ENCODE data around the gene BCL11B. TPM values are rescaled to one million over a fixed set of nuclear protein-coding genes. Genes with fewer than 3 reads are reported as not detected.

Gene BCL11B
- total and polyA plus RNA-seq, 2 donors: 0.27 to 1.3 TPM

GRCh38 chr14:99164712-99165111 is 107.3 kb downstream of the BCL11B start:
- Histone ChIP-seq H3K27ac (ENCODE audit: low read depth) (no peak overlapping the region), H3K4me3 (ENCODE audit: low read depth, low read length) (no peak overlapping the region), H3K4me1 (ENCODE audit: insufficient read depth) (no peaks in the 10 kb centered on the region), H3K36me3 (ENCODE audit: insufficient read depth) (no peaks in the 10 kb centered on the region)
- no peak for DNase-seq (ENCODE audit: extremely low spot score)
- WGBS: 50% methylated on average over 5 of the region's 5 CpGs

- no peak for DNase-seq (ENCODE audit: extremely low spot score)
- Histone ChIP-seq H3K4me1 (ENCODE audit: insufficient read depth) (no peaks in the 10 kb centered on the region), H3K27ac (ENCODE audit: low read depth) (no peak overlapping the region), H3K4me3 (ENCODE audit: low read depth, low read length) (no peak overlapping the region), H3K36me3 (ENCODE audit: insufficient read depth) (no peaks in the 10 kb centered on the region)
- WGBS: 89% methylated on average over 3 of the region's 3 CpGs
These were observed 108.6 kb downstream of the BCL11B start for GRCh38 chr14:99163446-99163845.

DNA sequence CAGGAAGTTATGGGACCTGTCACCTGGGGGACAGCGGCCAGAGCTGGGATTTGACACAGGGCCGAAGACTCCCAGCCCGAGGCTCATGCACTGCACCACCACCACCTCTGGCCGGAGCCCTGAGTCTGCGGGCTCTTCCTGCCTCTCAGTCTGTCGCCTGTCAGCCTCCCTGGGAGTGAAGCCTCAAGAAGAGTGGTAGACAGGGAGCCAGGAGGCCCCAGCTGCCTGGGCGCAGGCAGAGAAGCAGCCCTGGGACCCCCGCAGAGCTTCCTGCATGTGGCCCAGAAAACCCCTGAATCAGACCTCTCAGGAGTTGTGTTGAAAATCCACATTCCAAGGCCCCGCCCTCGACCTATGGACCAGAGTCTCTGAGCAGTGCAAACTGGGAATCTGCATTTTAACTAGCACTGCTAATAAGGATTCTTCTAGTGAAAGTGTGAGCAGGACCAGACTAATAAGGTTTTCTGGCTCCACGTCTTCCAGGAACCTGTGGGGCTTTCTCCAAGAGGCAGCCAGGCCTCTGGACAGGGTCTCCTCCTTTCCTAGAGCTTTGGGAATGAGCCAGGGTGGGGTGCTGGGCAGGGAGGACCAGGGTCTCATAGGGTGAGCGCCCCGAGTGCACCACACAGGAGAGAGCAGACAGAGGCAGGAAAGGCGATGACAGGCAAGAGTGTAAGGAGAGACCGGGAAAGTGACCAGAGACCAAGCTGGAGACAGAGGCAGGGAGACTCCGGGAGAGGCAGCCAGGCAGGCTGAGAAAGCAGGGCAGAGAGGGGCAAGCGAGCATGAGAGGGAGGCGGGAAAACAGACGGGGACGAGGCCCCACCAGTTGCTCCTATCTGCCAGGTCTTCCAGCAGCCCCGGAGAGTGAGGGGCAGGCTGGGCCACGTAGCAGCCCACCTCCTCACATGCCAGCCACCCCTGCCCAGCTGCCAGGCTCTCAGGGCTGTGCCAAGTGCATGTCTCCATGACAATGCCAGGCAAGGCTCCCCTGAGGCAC is 112.4 kb downstream of the BCL11B start:
- no peak overlapping the region for H3K4me3 ChIP-seq (ENCODE audit: low read depth, low read length)
- no peak for DNase-seq (ENCODE audit: extremely low spot score)
- no peak overlapping the region for H3K27ac ChIP-seq (ENCODE audit: low read depth)
- whole genome bisulfite sequencing: 77% methylated on average over 22 of the region's 22 CpGs
- H3K4me1 ChIP-seq (ENCODE audit: insufficient read depth): no peaks in the 10 kb centered on the region
- no peaks in the 10 kb centered on the region for H3K36me3 ChIP-seq (ENCODE audit: insufficient read depth)

- DNase-seq (ENCODE audit: extremely low spot score): no peak
- WGBS: 75% methylated on average over 7 of the region's 7 CpGs
- Histone ChIP-seq H3K27ac (ENCODE audit: low read depth) (no peak overlapping the region), H3K4me1 (ENCODE audit: insufficient read depth) (no peaks in the 10 kb centered on the region), H3K4me3 (ENCODE audit: low read depth, low read length) (no peak overlapping the region), H3K36me3 (ENCODE audit: insufficient read depth) (no peaks in the 10 kb centered on the region)
These were observed 113.3 kb downstream of the BCL11B start for GRCh38 chr14:99158646-99159165.

DNA sequence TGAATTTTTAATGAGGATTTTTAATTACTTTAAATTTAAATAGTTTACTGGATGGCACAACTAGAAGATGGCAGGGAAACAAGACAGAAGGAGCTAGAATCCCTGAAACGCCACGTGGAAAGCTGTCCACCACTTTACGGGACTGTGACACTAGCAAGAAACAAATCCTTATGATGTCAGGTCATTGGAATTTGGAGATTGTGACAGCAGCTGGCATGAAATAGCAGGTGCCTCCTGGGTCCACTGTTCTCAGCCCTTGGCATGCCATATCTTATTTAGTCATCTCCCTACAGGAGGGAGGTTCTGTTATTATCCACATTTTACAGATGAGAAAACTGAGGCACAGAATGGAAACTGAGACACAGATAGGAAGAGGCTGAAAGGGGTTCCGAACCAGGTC is 113.8 kb downstream of the BCL11B start:
- 72% methylated on average over 4 of the region's 4 CpGs for WGBS
- no peaks in the 10 kb centered on the region for H3K36me3 ChIP-seq (ENCODE audit: insufficient read depth)
- no peaks in the 10 kb centered on the region for H3K4me1 ChIP-seq (ENCODE audit: insufficient read depth)
- no peak overlapping the region for H3K27ac ChIP-seq (ENCODE audit: low read depth)
- H3K4me3 ChIP-seq (ENCODE audit: low read depth, low read length): no peak overlapping the region
- no peak for DNase-seq (ENCODE audit: extremely low spot score)

DNA sequence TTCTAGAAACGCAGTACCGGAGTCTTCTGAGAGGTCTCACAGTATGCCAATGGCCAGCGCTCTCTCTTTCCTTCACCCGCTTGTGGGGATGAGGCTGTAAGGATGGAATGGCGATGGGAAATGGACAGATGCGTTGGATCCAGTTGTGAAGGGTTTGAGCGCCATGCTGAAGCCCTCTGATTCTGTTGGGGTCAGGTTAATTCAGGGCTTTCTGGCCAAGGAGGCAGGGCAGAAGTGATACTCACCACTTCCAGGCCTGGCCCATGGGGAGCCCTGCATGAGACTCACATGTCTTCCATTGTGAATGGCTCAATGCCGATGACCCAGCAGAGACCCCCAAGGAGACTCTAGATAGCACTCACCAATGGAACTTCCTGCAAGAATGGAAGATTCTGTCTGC is 114.3 kb downstream of the BCL11B start:
- no peaks in the 10 kb centered on the region for H3K4me1 ChIP-seq (ENCODE audit: insufficient read depth)
- H3K36me3 ChIP-seq (ENCODE audit: insufficient read depth): no peaks in the 10 kb centered on the region
- no peak overlapping the region for H3K27ac ChIP-seq (ENCODE audit: low read depth)
- WGBS: 98% methylated on average over 8 of the region's 8 CpGs
- H3K4me3 ChIP-seq (ENCODE audit: low read depth, low read length): no peak overlapping the region
- DNase-seq (ENCODE audit: extremely low spot score): no peak

- DNase-seq (ENCODE audit: extremely low spot score): no peak
- Histone ChIP-seq H3K27ac (ENCODE audit: low read depth) (no peak overlapping the region), H3K4me3 (ENCODE audit: low read depth, low read length) (no peak overlapping the region), H3K4me1 (ENCODE audit: insufficient read depth) (no peaks in the 10 kb centered on the region), H3K36me3 (ENCODE audit: insufficient read depth) (no peaks in the 10 kb centered on the region)
- WGBS: 92% methylated on average over 8 of the region's 8 CpGs
These were observed 114.8 kb downstream of the BCL11B start for GRCh38 chr14:99157246-99157645.

DNA sequence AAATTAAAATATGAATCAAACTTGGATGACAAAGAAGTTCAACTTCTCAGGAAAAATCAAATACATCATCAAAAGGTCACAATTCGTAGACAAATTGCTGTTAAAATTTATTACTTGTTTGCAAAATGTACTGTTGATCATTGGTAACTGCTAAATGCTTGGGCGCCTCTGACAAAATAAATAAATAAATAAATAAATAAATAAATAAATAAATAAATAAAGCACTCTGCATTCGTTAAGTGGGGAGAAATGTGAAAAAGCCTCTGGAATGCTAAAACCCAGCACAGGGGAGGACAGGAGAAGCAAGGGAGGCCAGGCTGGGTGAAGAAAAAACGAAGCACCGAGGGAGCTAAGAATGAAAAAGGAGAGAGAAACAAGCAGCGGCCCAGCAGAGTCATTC is 115.2 kb downstream of the BCL11B start:
- H3K27ac ChIP-seq (ENCODE audit: low read depth): no peak overlapping the region

DNA sequence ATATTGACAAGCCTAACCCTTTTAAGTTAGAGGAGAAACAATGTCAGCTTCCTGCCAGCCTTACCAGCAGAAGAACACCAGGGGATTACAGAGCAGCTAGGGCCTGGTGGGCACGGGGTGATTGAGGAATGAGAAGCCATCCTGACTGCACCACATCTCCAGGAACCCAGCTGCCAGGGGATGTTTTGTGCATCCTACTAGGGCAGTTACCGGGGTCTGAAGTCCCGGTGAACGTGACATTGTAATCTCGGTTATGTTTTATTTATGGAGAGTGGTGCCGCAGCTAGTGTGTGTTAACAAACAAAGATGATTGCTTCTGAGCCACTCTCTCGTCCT is 115.9 kb downstream of the BCL11B start:
- H3K4me1 ChIP-seq (ENCODE audit: insufficient read depth): no peaks in the 10 kb centered on the region

More for the DNA sequence above, 115.2 kb downstream of the BCL11B start:
- WGBS: 91% methylated on average over 6 of the region's 6 CpGs
- H3K36me3 ChIP-seq (ENCODE audit: insufficient read depth): no peaks in the 10 kb centered on the region
- H3K4me3 ChIP-seq (ENCODE audit: low read depth, low read length): no peak overlapping the region
- no peaks in the 10 kb centered on the region for H3K4me1 ChIP-seq (ENCODE audit: insufficient read depth)
- DNase-seq (ENCODE audit: extremely low spot score): no peak

GRCh38 chr14:99155173-99156089 is 116.6 kb downstream of the BCL11B start:
- no peaks in the 10 kb centered on the region for H3K4me1 ChIP-seq (ENCODE audit: insufficient read depth)
- WGBS: 60% methylated on average over 6 of the region's 6 CpGs
- no peak overlapping the region for H3K4me3 ChIP-seq (ENCODE audit: low read depth, low read length)
- no peak overlapping the region for H3K27ac ChIP-seq (ENCODE audit: low read depth)
- no peak for DNase-seq (ENCODE audit: extremely low spot score)
- H3K36me3 ChIP-seq (ENCODE audit: insufficient read depth): no peaks in the 10 kb centered on the region

More for the DNA sequence above, 115.9 kb downstream of the BCL11B start:
- no peaks in the 10 kb centered on the region for H3K36me3 ChIP-seq (ENCODE audit: insufficient read depth)
- no peak overlapping the region for H3K4me3 ChIP-seq (ENCODE audit: low read depth, low read length)
- 72% methylated on average over 7 of the region's 7 CpGs for WGBS
- no peak overlapping the region for H3K27ac ChIP-seq (ENCODE audit: low read depth)
- DNase-seq (ENCODE audit: extremely low spot score): no peak

GRCh38 chr14:99150236-99150635 is 121.8 kb downstream of the BCL11B start:
- no peak overlapping the region for H3K27ac ChIP-seq (ENCODE audit: low read depth)
- DNase-seq (ENCODE audit: extremely low spot score): no peak
- H3K36me3 ChIP-seq (ENCODE audit: insufficient read depth): no peaks in the 10 kb centered on the region
- H3K4me3 ChIP-seq (ENCODE audit: low read depth, low read length): no peak overlapping the region
- no peaks in the 10 kb centered on the region for H3K4me1 ChIP-seq (ENCODE audit: insufficient read depth)
- 69% methylated on average over 2 of the region's 2 CpGs for WGBS

DNA sequence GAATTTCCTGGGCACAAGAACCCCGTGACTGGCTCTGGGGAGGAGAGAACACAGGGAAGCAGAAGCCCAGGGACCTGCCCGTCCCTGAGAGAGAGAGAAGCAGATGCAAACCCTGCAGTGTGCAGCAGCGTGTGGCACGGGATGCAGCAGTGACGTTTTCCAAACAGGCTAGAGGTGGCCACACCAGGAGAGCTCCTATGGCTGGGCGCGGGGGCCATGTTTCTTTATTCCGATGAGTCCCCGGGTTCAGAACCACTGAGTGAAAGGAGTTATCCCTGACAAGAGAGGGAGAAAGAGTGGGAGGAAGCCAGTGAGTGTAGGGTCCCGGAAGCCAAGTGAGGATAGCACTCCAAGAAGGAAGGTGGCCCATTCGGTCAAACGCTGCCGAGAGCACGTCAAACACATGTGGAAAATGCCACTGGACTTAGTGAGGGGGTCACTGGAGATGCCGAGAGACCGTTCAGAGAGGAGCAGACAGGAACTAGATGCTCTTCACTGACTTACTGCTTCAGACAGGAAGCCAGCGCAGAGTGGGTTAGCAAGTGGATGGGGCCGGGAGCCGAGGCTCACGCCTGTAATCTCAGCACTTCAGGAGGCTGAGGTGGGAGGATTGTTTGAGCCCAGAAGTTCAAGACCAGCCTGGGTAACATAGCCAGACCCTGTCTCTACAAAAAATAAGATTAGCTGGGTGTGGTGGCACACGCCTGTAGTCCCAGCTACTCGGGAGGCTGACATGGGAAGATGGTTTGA is 123.0 kb downstream of the BCL11B start:
- no peak overlapping the region for H3K27ac ChIP-seq (ENCODE audit: low read depth)
- no peak for DNase-seq (ENCODE audit: extremely low spot score)
- 83% methylated on average over 22 of the region's 22 CpGs for WGBS
- no peak overlapping the region for H3K4me3 ChIP-seq (ENCODE audit: low read depth, low read length)
- no peaks in the 10 kb centered on the region for H3K4me1 ChIP-seq (ENCODE audit: insufficient read depth)
- H3K36me3 ChIP-seq (ENCODE audit: insufficient read depth): no peaks in the 10 kb centered on the region

DNA sequence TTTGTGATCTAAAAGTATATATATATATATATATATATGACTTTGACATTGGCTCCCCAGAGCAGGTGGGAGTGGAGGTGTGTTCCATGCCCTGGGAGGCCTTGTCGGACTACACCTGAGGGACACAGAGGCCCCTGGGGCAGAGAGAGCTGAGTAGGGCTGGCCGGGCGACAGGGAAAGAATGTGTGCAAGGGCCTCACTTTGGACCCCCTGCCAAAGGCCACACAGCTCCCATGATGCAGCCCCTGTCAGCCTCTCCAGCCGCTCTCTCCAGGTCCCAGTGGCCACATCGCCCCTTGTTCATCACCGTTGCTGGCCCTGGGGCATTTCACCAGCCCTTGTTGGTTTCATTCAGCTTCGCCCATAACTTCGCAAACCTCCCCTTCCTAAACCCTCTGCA is 123.9 kb downstream of the BCL11B start:
- DNase-seq (ENCODE audit: extremely low spot score): no peak

More for the DNA sequence above, 123.9 kb downstream of the BCL11B start:
- H3K4me1 ChIP-seq (ENCODE audit: insufficient read depth): no peaks in the 10 kb centered on the region
- no peak overlapping the region for H3K27ac ChIP-seq (ENCODE audit: low read depth)
- H3K36me3 ChIP-seq (ENCODE audit: insufficient read depth): no peaks in the 10 kb centered on the region
- H3K4me3 ChIP-seq (ENCODE audit: low read depth, low read length): no peak overlapping the region
- 83% methylated on average over 8 of the region's 8 CpGs for WGBS
